GM08714 (cell line): Measurements from ENCODE around the gene SCLY.

Experiments used
- H3K4me3 ChIP-seq: fragments of 200-500 bp; sonication (Bioruptor generic); 2 replicates; pipeline ENCODE4 v1.5.1; 2014; ENCODE audit warnings: mild to moderate bottlenecking, low read length, inconsistent platforms
- ZNF274 ChIP-seq: IDR thresholded peaks from 2 replicates; pipeline ENCODE4 v1.6.1; 2012; ENCODE audit warnings: mild to moderate bottlenecking, low read depth, low read length

SCLY gene

GRCh38 chr2:238080518-238080917, 19.7 kb downstream of the SCLY start:
- no peak overlapping the region for H3K4me3 ChIP-seq
- TF ChIP-seq ZNF274 = no peak

- no peak overlapping the region for H3K4me3 ChIP-seq
- no peak for TF ChIP-seq ZNF274
Measured at GRCh38 chr2:238081150-238081549, 20.3 kb downstream of the SCLY start.

- no peak for TF ChIP-seq ZNF274
- no peak overlapping the region for H3K4me3 ChIP-seq
Measured at GRCh38 chr2:238081561-238081960, 20.8 kb downstream of the SCLY start.

GRCh38 chr2:238082151-238082550, 21.4 kb downstream of the SCLY start:
- no peak for TF ChIP-seq ZNF274
- no peak overlapping the region for H3K4me3 ChIP-seq

- H3K4me3 ChIP-seq = no peak overlapping the region
- TF ChIP-seq ZNF274 = no peak
Measured at GRCh38 chr2:238082827-238083226, 22.0 kb downstream of the SCLY start.

GRCh38 chr2:238083919-238084318, 23.1 kb downstream of the SCLY start:
- no peak for TF ChIP-seq ZNF274
- H3K4me3 ChIP-seq = no peak overlapping the region

GRCh38 chr2:238084761-238085160, 24.0 kb downstream of the SCLY start:
- TF ChIP-seq ZNF274 = no peak
- no peak overlapping the region for H3K4me3 ChIP-seq

- no peak overlapping the region for H3K4me3 ChIP-seq
- no peak for TF ChIP-seq ZNF274
Measured at GRCh38 chr2:238085899-238086298, 25.1 kb downstream of the SCLY start.

- no peak overlapping the region for H3K4me3 ChIP-seq
- TF ChIP-seq ZNF274 = no peak
Measured at GRCh38 chr2:238087211-238087610, 26.4 kb downstream of the SCLY start.

- no peak overlapping the region for H3K4me3 ChIP-seq
- no peak for TF ChIP-seq ZNF274
Measured at GRCh38 chr2:238090887-238091286, 30.1 kb downstream of the SCLY start.

GRCh38 chr2:238091436-238092060, 30.7 kb downstream of the SCLY start:
- H3K4me3 ChIP-seq = no peak overlapping the region
- no peak for TF ChIP-seq ZNF274

GRCh38 chr2:238092486-238093035, 31.8 kb downstream of the SCLY start:
- TF ChIP-seq ZNF274 = no peak
- H3K4me3 ChIP-seq = no peak overlapping the region

- no peak overlapping the region for H3K4me3 ChIP-seq
- no peak for TF ChIP-seq ZNF274
Measured at GRCh38 chr2:238093181-238094140, 32.7 kb downstream of the SCLY start.

GRCh38 chr2:238094438-238095022, 33.7 kb downstream of the SCLY start:
- no peak overlapping the region for H3K4me3 ChIP-seq
- no peak for TF ChIP-seq ZNF274

GRCh38 chr2:238095143-238095542, 34.3 kb downstream of the SCLY start:
- H3K4me3 ChIP-seq = no peak overlapping the region
- no peak for TF ChIP-seq ZNF274
